GM18499 (cell line): Measurements from ENCODE around the gene CSF1.

ENCODE experiments used
- ATAC-seq: cut with Tn5 transposase; IDR thresholded peaks from one replicate; pipeline ENCODE4 v1.9.1; 2021; ENCODE audit warnings: moderate number of reproducible peaks; ENCODE audit not compliant: insufficient read depth, unreplicated experiment

Gene CSF1

GRCh38 chr1:109881906-109882287, 28.8 kb upstream of the CSF1 start:
- ATAC-seq: no peak

GRCh38 chr1:109882288-109883245, 28.1 kb upstream of the CSF1 start:
- ATAC-seq: no peak

GRCh38 chr1:109883248-109883955, 27.2 kb upstream of the CSF1 start:
- no peak for ATAC-seq

DNA sequence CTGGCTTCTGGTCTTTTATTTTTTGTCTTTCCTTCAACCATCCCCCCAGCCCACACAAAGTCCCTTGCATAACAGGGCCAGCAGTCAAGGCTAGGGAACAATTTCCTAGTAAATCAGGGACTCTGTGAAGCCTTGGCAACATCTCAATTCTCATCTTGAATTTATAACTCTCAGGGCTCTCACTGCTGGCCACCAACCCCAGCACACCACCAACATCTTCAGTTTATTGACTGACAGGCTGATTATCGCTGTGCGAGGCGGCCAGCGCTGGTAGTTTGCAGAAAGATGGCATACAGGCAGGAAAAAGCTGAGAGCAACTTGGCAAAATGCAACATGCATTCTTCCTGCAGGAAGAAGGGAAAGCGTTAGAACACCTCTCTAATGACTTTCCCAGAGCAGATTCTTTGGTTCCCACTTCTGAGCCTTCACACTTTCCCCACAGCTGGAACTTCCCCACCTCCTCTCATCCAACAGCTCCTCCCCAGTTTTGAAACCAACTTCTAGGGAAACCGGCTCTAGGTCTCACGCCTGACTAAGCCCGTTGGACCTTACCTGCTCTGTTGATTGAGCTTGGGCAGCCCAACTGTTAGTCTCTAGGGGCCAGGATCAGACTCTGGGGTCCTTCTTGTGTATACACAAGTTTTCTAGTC, 26.3 kb upstream of the CSF1 start:
- no peak for ATAC-seq

DNA sequence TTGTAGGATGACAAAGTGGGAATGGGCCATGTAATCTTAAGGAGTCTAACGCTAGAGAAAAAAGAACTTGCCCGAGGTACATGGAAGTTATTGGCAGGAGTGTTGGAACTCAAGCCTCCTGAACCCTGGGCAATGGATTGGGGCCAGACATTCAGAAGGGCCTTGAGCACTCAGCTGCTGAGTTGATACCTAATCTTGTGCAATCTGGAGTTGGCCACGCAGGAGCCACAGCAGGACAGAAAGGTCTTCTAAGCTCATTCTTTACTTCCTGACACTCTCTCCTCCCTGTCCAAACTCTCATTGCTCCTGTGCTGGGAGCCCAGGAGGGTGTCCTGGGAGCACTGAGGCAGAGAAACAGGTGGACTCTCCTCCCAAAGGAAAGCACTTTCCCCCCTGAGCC, 25.1 kb upstream of the CSF1 start:
- ATAC-seq: no peak

- no peak for ATAC-seq
These were observed 23.8 kb upstream of the CSF1 start for GRCh38 chr1:109886827-109887226.

- no peak for ATAC-seq
These were observed 23.4 kb upstream of the CSF1 start for GRCh38 chr1:109887271-109887670.

- ATAC-seq: no peak
These were observed 22.8 kb upstream of the CSF1 start for GRCh38 chr1:109887884-109888283.

DNA sequence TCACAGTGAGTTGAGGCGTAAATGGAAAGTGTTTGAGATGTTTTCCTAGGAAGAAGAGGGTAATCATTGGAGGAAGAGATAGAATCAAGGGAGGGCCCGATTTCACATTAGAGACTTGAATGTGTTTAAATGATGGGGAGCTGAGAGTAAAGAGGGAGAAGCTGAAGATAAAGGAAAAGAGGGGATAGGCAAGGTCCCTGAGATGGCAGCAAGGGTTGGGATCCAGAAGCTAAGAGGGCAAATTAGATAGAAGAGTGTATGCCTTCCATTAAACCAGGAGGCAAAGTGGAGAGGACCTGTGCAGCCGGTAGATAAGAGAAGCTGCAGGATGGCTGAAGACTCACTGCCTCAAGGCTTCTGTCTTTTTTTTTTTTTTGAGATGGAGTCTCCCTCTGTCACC, 21.6 kb upstream of the CSF1 start:
- no peak for ATAC-seq

DNA sequence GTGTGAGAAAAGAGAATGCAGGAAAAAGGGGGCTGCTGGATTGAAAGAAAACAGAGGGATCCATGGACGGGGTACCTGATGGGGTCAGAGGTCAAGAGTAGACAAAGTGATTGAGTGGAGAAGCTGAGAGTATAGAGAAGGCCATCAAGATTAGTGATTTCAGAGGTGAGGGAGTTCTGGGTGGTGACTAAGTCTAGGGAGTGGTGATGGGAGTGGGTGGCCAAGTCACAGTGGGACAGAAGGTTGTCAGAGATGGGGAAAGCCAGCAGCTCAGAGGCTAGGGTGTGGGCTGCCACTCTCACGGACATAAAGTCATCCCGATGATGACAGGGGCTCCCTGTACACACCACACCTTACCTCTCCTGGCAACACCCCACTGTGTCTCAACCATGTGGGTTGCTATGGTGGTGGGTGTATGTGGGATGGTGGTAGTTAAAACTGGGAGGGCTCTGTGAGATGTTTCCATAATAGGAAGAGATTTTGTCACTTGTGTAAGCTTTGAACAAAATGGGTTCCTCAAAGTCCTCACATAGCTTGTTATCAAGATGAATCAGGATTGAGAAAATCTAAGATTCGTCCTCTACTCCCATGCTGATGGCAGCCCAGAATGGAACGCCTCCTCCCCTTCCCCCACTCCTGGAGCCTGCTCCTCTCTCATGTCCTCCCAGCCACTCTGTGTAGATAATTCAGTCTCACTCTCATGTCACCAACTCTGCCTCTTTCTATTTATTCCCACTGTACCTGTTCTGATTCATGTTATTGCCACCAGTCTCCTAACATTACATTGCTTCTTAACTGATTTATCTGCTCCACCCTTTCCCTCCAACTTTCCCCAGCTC, 20.3 kb upstream of the CSF1 start:
- no peak for ATAC-seq

DNA sequence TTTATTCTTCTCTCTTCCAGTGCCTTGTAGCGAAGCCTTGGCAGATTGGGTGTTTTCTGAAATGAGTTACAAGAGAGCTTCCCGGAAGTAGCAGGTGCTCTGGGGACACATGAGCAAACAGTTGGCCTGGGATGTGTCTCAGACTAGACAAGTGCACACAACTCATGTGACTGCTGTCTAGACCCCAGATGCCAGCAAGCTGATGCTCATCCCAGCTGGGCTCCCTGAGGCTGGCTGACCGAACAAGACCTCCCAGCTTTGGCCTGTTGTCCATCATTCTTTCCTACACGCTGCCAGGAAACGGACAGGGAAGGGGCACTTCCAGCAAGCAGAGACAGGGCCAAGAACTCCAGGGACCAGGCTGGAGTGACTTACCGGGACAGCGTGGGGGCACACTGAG, 18.7 kb upstream of the CSF1 start:
- ATAC-seq: no peak

DNA sequence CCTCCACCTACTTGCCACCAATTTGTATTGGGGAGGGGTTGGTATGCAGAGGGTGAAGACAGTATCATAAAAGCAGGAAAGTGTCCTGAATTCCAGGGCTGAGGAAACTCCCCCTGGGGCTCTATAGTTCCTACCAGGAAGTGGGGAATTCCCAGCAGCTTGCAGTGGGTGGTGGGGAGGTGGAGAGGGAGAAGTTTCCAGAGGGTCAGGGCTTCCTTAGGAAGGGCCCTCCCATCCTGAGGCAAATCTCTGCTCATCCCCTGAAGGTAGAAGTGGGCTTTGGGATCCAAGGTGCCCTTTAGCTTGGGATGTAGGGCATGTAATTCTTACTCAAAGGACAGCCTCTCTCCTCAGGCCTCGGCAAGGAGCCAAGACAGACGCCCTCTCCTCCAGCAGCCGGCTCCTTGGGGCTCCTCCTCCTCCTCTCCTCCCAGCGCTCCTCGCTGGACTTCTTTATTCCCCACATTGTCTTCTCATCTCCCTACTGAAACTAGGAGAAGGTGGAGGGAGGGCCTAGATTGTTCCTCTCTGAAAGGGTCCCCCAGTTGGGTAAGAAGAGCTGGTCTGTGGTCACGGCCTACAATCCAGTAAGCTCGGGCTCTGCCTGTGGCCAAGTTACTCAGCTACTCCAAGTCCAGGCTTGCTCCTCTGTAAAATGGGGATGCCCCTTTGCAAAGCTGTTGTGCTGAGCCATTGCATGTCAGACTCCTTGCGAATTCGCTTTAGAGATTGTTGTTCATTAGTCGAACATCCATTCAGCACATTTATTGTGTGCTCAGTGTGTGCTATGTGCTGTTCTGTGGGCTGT, 17.9 kb upstream of the CSF1 start:
- no peak for ATAC-seq

DNA sequence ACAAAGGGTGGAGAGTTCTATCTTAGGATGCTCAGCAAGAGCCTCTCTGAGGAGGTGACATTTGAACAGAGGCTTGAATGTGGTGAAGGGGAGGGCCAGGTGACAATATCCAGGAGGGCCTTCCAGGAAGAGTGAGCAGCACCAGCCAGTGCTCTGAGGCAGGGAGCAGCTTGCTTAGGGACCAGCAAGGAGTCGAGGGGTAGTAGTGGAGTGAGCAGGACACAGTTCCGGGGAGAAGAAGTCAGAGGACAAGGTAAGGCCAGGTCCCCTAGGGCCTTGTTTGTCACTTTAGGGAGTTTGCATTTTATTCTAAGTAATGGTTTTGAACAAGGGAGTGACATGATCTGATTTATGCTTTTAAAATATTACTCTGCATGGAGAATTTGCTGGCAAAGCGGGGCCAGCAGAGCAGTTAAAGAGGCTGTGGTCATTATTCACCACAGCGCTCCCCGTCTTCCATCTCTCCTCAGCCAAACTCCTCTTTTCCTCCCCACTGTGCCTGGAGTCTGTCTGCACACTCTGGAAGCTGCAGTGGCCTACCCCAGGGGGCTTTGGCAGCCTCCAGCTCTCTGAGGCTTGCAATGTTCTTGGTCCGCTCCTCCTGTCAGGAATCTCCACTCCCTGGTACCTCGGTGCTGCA, 17.0 kb upstream of the CSF1 start:
- ATAC-seq: no peak

- ATAC-seq: no peak
These were observed 15.6 kb upstream of the CSF1 start for GRCh38 chr1:109894823-109895719.

DNA sequence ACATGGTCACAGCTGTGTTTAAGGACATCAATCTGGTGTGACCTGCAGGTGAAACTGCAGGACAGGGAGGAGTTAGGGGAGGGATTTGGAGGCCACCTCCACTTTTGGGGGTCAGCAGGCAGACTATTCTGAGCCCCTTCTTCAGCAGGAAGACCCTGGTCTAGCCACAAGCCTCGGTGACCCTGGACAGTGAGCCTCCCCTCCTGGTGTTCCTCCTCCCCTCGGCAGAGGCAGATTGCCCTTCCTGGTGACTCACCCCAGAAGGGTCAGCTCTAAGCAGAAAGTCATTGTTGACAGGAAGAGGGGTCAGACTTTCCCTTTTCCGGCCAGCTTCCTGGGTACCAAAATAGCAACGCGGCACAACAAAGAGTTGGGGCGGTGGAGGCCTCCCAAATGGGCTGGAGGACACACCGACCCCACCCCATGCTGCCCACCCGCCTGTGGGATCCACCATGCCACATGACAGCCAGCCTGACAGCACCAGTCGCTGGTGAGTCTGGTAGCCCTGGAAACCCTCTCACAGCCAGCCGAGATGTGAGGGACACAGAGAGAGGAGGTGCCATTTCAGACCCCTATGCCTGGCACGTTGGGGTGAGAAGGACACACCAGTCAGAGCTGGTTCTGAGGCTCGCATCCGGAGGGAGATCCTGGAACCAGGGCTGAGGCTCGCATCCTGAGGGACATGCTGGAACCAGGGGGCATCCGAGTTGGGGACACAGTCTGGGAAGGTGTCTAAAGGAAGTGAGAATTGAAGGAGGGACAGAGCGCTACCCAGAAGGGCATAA, 14.7 kb upstream of the CSF1 start:
- no peak for ATAC-seq

GRCh38 chr1:109896681-109897080, 14.0 kb upstream of the CSF1 start:
- ATAC-seq: no peak

DNA sequence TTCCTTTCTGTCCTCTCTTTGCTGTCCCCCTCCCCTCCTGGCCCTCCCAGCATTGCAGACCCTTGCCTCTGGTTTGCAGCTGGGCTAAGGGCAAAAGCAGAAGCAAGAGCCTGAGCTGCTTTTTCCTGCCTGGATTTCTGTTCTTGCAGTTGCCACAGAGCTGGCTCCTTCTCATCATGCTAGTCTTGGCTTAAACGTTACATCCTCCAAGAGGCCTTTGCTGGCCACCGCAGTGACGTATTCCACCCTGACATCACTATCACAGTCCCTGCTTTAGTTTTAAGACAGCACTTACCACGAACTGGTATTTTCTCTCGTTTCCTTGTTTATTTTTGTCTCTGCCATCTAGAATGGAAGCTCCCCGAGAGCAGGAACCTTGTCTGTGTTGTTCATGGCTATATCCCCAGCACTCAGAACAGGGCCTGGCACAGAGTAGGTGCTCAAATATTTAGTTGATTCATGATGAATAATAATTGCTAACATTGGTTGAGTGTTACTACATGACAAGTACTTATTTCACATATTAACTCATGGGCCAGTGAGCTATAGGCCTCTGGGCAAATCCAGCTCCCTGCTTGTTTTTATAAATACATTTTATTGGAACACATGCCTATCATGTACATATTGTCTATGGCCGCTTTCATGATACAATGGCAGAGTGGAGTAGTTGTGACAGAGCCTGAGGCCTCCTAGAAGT, 13.2 kb upstream of the CSF1 start:
- ATAC-seq: no peak
